HG03565 (cell line): Measurements from ENCODE around the gene GLI3.

Experiments used
- ATAC-seq: cut with Tn5 transposase; IDR thresholded peaks from one replicate; pipeline ENCODE4 v1.9.1; 2021; ENCODE audit warnings: mild to moderate bottlenecking, moderate library complexity; ENCODE audit not compliant: unreplicated experiment

GLI3 gene

GRCh38 chr7:42176724-42177101 lies 60.3 kb downstream of the GLI3 start:
- no peak for ATAC-seq

- ATAC-seq = no peak
Observed at GRCh38 chr7:42175834-42176723, 60.9 kb downstream of the GLI3 start.

- ATAC-seq = no peak
Observed at GRCh38 chr7:42174391-42174912, 62.6 kb downstream of the GLI3 start.

- ATAC-seq = no peak
Observed at GRCh38 chr7:42170724-42171123, 66.3 kb downstream of the GLI3 start.

GRCh38 chr7:42168512-42168911 lies 68.5 kb downstream of the GLI3 start:
- no peak for ATAC-seq

GRCh38 chr7:42167631-42168236 lies 69.3 kb downstream of the GLI3 start:
- ATAC-seq = no peak

- no peak for ATAC-seq
Observed at GRCh38 chr7:42167206-42167605, 69.8 kb downstream of the GLI3 start.

GRCh38 chr7:42164881-42165428 lies 72.1 kb downstream of the GLI3 start:
- ATAC-seq = no peak

- ATAC-seq = no peak
Observed at GRCh38 chr7:42162560-42163325, 74.3 kb downstream of the GLI3 start.

GRCh38 chr7:42161719-42162118 lies 75.3 kb downstream of the GLI3 start:
- no peak for ATAC-seq

- no peak for ATAC-seq
Observed at GRCh38 chr7:42161110-42161509, 75.9 kb downstream of the GLI3 start.

- no peak for ATAC-seq
Observed at GRCh38 chr7:42159130-42159529, 77.9 kb downstream of the GLI3 start.

GRCh38 chr7:42156967-42157721 lies 79.9 kb downstream of the GLI3 start:
- no peak for ATAC-seq

- no peak for ATAC-seq
Observed at GRCh38 chr7:42156291-42156865, 80.6 kb downstream of the GLI3 start.

- ATAC-seq = no peak
Observed at GRCh38 chr7:42155584-42156290, 81.3 kb downstream of the GLI3 start.

GRCh38 chr7:42154173-42154572 lies 82.8 kb downstream of the GLI3 start:
- no peak for ATAC-seq

GRCh38 chr7:42152329-42153205 lies 84.4 kb downstream of the GLI3 start:
- ATAC-seq = no peak

GRCh38 chr7:42151309-42151708 lies 85.7 kb downstream of the GLI3 start:
- no peak for ATAC-seq
